GM18526 (cell line): ENCODE data around the gene HOXA13.

Experiments
- POLR2A ChIP-seq: IDR thresholded peaks from 3 replicates; pipeline ENCODE4 v1.6.1; 2011; ENCODE audit not compliant: insufficient read length; ENCODE audit errors: extremely low read depth

Gene HOXA13

DNA sequence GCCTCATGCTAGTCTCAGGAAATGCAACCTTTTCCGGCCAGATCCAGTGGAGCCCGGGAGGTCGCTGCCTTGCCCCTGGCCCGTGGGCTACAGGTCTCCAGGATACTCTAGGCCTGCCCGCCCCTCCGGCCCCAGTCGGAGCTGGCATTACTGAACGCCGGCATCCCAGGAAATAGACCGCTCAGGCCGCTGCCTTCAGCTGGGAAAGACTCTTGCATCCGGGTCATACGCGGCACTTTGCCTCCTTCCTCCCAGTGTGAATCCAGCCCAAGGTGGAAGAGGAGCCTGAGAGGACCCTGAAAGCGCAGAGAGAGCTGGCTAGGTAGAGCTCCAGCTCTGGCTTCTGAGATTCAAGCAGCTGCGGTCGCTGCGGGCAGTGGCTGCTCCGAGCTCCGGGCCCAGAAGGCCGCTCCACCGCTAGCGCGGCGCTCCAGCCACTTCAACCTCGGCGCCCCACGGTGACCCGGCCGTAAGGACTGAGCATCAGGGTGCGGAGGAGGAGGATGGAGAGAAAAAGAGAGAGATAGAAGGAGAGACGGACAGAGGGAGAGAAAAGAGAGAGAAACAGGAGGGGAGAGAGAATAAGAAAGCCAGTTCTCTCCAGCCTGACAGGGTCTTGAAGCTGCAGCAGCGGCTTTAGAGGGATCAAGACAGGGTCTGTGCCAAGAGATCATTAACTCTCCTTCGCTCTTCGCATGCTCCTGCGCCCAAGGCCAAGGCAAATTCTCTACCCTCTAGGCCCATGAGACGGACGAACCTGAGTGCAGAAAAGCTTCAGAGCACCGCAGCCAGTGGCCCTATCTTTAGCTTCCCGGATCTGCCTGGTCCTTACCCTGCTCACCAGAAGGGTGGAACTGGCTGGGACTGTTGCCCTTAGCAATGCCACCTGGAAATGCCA, 24.0 kb downstream of the HOXA13 start:
- no peak for TF ChIP-seq POLR2A

- TF ChIP-seq POLR2A: no peak
Observed at GRCh38 chr7:27174874-27175625, 24.8 kb downstream of the HOXA13 start.

DNA sequence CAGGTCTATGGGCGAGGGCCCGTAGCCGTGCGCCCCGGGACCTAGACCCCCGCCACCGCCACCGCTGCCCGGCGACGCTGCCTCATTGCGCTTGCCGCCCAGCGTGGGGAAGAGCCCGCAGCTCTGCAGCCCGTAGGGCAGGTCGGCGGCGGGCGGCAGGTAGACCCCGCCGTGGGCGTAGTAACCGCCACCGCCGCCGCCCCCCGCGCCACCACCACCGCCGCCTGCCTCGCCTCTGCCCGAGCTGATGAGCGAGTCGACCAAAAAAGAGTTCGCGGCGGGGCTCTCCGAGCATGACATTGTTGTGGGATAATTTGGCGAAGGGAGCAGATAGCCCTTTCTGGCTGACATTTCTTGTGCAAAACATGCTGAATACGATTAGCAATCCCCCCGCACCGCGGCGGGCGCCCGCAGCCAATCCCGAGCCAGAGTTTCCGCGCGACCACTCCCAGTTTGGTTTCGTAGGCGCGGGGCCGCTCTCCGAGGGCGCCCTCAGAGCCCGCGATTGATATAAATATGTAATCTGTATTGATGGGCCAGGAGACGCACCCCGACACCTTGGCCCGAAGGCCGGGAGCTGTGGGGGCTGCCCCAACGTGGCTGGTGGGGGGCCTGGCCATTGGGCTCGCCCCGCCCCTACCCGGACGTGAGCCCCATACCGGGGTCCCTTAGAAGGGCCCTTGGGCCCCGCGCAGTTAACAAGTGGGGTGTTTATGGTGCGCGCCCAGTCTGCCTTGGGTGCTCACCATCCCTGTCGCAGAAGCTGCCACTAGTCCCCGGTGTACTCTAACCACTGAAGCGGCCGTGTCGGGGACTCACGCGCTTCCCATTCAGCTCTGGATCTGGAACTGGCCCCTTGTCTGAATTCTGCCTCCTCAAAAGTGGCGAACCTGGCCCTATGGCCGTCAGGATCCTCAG, 25.7 kb downstream of the HOXA13 start, which contains the start of gene HOXA10:
HOXA10 (minus strand) TSS at position 365 of the 918 bp plus-strand sequence; CDS start at position 351, 14 bp downstream.
- no peak for TF ChIP-seq POLR2A

- no peak for TF ChIP-seq POLR2A
Observed at GRCh38 chr7:27173511-27173955, 26.4 kb downstream of the HOXA13 start.

GRCh38 chr7:27172823-27173510, 26.9 kb downstream of the HOXA13 start:
- no peak for TF ChIP-seq POLR2A

DNA sequence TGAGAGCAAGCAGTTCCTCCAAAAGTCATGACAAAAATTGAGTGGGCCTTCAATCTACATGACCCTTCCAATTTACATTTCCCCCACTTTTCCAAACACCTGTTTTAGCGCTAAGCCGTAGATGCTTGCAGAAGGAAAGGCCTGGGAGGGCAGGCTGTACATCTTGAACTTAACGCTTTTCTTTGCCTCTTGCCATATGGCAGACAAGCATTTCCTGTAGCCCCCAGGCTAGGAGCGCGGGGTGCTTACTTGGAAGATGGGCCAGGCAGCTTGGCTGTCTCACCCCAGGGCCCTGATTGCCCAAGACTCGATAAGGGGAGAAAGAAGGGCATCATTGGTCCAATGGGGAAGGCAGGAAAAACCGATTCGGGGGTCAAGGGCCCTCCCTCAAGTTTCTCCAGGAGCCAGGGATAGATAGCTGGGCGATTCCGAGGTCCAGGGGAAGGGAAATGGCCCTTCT, 27.5 kb downstream of the HOXA13 start:
- TF ChIP-seq POLR2A: no peak

- TF ChIP-seq POLR2A: no peak
Observed at GRCh38 chr7:27171637-27172314, 28.1 kb downstream of the HOXA13 start.

GRCh38 chr7:27171325-27171636, 28.6 kb downstream of the HOXA13 start:
- TF ChIP-seq POLR2A: no peak

DNA sequence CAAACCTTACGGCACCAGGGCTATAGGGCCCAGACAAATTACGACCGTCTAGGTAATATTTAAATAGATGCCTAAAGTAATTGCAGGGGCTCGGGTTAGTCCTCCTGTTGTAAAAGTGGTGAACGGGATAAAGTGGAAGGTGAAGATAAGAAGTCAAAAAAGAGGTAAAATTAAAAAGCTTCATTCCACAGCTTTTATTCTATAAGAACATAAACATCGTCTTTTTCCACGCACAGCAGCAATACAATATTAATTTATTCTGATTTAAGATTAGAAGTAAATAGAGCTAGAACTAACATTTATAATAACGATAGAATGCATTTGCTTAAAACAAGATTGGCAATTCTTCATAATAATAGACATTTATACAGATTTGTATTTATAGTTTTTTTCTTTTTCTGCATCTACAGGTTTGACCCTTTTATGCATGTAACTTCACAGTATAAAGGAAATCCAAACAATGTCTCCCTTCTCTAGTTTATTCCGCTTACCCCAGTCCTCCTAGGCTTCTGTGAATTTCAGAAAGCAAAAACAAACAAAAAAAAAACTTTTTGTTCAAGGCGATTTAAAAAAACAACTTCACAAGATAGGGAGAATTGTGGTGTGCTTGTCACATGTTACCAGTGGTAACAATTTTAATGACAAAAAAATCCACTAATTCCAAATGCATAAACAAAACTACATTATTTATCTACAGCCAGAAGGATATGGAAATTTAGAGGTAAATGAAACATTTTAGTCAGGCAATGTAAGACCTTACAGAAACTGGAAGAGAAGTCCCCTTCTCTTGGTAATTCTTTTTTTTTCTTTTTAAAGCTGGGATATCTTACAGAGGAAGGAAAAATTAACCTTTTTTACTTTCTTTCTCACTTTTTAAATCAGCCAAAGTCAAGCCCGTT, 29.2 kb downstream of the HOXA13 start:
- TF ChIP-seq POLR2A: no peak

GRCh38 chr7:27169658-27170425, 30.0 kb downstream of the HOXA13 start:
- no peak for TF ChIP-seq POLR2A

- TF ChIP-seq POLR2A: no peak
Observed at GRCh38 chr7:27168265-27168947, 31.5 kb downstream of the HOXA13 start.

DNA sequence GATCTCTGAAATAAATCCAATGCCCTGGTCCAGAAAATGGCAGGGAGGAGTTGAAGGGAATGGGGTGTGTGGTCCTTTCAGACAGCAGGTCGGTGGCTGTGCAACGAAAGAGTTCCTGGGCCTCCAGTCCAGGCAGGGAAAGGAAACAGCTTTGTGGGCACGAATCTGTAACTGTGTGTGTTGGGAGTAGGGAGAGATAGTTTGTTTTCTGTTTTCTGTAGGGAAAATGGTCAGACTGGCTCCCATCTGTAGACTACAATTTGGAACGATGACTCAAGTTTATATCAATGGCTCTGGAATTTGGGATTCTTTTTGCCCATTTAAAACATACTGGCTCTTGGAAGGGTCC, 32.0 kb downstream of the HOXA13 start:
- no peak for TF ChIP-seq POLR2A
